Fibroblast of the aortic adventitia (primary cell): Measurements from ENCODE around the gene USH1G. TPM values are rescaled to one million over a fixed set of nuclear protein-coding genes. Genes with fewer than 3 reads are reported as not detected.

Experiments used
- DNase-seq: peaks from one replicate; pipeline ENCODE4 v3.0.0-alpha.2; 2010; ENCODE audit warnings: low read depth
- H3K4me3 ChIP-seq: 2 replicates; pipeline ENCODE4 v1.5.1; 2011; ENCODE audit warnings: low read depth, mild to moderate bottlenecking, control low read depth, low read length, moderate library complexity
- total RNA-seq: library from RNA; depleted of rRNA; stranded (reverse); fragments of >200 nt; gene quantifications from 2 replicates; pipeline ENCODE4 v1.2.3, GENCODE V29; 2012; ENCODE audit warnings: low replicate concordance
- TF ChIP-seq, protein P1 (sequence below): IDR thresholded peaks from 2 replicates; pipeline ENCODE4 v1.5.1; 2011; ENCODE audit warnings: mild to moderate bottlenecking, low read length, control low read depth, inconsistent platforms; ENCODE audit not compliant: insufficient read depth

Gene USH1G
- total RNA-seq, 1 donor = not detected

DNA sequence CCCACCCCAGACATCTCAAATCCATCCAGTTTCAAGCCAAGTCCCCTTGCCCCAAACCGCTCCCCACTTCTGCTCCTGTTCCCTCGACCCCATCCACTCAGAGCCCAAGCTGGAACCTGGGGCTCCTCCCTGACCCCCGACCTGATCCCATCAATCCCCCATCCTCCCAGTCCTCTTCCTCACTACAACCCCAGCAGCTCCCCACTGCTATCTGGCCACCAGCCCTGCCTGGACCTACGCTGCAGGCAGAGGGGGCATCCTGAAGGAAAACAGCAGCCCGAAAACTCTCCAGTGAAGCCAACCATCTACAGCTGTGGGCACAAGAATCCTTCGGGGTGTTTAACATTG lies 54.2 kb downstream of the USH1G start:
- TF ChIP-seq, protein P1, sequence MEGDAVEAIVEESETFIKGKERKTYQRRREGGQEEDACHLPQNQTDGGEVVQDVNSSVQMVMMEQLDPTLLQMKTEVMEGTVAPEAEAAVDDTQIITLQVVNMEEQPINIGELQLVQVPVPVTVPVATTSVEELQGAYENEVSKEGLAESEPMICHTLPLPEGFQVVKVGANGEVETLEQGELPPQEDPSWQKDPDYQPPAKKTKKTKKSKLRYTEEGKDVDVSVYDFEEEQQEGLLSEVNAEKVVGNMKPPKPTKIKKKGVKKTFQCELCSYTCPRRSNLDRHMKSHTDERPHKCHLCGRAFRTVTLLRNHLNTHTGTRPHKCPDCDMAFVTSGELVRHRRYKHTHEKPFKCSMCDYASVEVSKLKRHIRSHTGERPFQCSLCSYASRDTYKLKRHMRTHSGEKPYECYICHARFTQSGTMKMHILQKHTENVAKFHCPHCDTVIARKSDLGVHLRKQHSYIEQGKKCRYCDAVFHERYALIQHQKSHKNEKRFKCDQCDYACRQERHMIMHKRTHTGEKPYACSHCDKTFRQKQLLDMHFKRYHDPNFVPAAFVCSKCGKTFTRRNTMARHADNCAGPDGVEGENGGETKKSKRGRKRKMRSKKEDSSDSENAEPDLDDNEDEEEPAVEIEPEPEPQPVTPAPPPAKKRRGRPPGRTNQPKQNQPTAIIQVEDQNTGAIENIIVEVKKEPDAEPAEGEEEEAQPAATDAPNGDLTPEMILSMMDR = no peak
- no peak overlapping the region for H3K4me3 ChIP-seq
- no peak for DNase-seq

DNA sequence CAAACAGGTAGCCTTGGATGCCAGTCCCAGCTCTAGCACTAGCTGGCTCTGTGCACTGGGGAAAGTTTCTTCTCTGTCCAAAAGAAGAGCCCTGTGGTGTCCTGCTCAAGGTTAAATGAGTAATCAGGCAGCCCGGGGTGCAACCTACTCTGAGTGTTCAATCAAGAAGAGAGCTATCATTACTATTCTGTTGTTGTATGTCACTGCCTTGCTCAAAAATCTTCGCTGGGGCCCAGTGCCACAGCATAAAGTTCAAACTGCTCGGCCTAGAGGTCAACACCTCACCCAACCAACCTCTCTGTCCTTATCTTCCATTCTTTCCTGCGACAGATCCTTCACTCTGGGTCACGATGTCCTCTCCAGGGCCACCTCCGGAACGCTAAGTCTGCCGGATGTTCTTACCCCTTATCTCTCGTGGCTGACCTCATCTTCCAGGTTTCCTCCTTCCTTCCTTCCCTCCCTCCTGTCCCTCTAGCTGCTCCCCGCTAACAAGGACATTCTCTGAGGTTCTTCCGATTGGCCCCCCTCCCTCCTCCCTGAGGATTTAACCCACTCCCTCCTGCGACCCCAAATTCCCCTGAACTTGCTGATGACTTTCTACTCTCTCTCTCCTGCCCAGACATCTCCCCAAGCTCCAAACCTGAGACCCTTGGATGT lies 54.7 kb downstream of the USH1G start:
- DNase-seq = no peak
- TF ChIP-seq, protein P1 = no peak
- H3K4me3 ChIP-seq = no peak overlapping the region

DNA sequence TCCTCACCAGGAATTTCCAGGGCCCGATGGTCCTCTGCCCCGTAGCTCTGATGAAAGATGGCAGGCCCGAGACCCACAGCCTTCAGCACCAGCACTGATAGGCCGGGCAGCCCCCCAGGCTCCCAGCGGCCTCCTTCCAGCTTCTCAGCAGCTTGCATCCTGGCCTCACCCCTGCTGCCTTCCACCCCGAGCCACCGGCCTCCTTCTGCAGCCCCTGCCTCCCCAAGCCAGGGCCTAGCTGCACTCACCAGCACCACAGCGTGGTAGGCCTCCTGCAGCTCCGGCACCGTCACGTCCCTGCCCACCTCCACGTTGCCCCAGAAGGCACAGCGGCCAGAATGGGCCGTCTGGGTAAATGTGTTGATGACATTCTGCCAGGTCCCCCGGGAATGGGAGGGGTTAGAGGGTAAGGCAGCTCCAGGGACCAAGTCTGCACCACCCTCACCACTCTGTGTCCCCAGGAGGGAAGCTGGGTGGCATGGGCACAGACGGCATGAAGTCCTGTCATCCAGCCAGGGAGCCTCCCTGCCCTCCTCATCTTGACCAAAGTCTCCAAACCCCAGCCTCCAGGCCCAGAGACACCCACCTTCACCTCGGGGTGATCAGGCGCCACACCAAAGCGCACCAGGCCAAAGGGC lies 56.7 kb downstream of the USH1G start:
- DNase-seq = no peak
- TF ChIP-seq, protein P1 = no peak
- no peak overlapping the region for H3K4me3 ChIP-seq

Other genes starting within 250 kb of the USH1G start
- not detected in 2 replicates for gene CD300LF, start 210.3 kb downstream of the USH1G start, total RNA-seq
- 0.09 TPM in 1 of 2 replicates, not detected in the other for gene RAB37, start 186.0 kb downstream of the USH1G start, total RNA-seq
- gene NHERF1, start 174.6 kb downstream of the USH1G start, total RNA-seq = 11.0 and 11.7 TPM in 2 replicates
- gene NAT9, start 146.9 kb downstream of the USH1G start, total RNA-seq = 20.2 and 26.5 TPM in 2 replicates
- gene GRIN2C, start 63.4 kb downstream of the USH1G start, total RNA-seq = under 0.01 TPM in 1 of 2 replicates, not detected in the other
- 14.7 and 113 TPM in 2 replicates for gene FDXR, start 50.3 kb downstream of the USH1G start, total RNA-seq
- gene FADS6, start 29.6 kb downstream of the USH1G start, total RNA-seq = not detected in 2 replicates
- not detected in 2 replicates for gene OTOP2, start 1.0 kb upstream of the USH1G start, total RNA-seq
- not detected in 2 replicates for gene OTOP3, start 12.6 kb upstream of the USH1G start, total RNA-seq
- gene HID1, start 49.5 kb upstream of the USH1G start, total RNA-seq = 0.33 and 0.90 TPM in 2 replicates
- 11.8 and 15.3 TPM in 2 replicates for gene CDR2L, start 64.4 kb upstream of the USH1G start, total RNA-seq
- gene MRPL58, start 89.4 kb upstream of the USH1G start, total RNA-seq = 26.2 and 31.4 TPM in 2 replicates
- gene ATP5PD, start 123.7 kb upstream of the USH1G start, total RNA-seq = 513 and 829 TPM in 2 replicates
- 20.2 and 34.2 TPM in 2 replicates for gene KCTD2, start 124.0 kb upstream of the USH1G start, total RNA-seq
- 2.8 and 4.4 TPM in 2 replicates for gene SLC16A5, start 164.7 kb upstream of the USH1G start, total RNA-seq
- gene ARMC7, start 186.7 kb upstream of the USH1G start, total RNA-seq = 3.4 and 3.9 TPM in 2 replicates
- gene NT5C, start 208.5 kb upstream of the USH1G start, total RNA-seq = 39.8 and 45.2 TPM in 2 replicates
- gene JPT1, start 231.3 kb upstream of the USH1G start, total RNA-seq = 71.1 and 79.6 TPM in 2 replicates